ENCODE measurements around the gene WIPF2.
"Not testable (repeated sequence)": the region's sequence is repeated elsewhere in the genome, so short reads cannot be mapped to it uniquely, and the experiment has no call there.

The WIPF2 gene

GRCh38 chr17:40192961-40193360 lies 26.1 kb upstream of the WIPF2 start:
- no peak for DNase-seq

GRCh38 chr17:40194821-40195220 lies 24.3 kb upstream of the WIPF2 start:
- no peak for DNase-seq

GRCh38 chr17:40197550-40197949 lies 21.6 kb upstream of the WIPF2 start:
- no peak for DNase-seq

- not testable (repeated sequence) for DNase-seq
Measured at GRCh38 chr17:40197965-40198456, 21.1 kb upstream of the WIPF2 start.

- no peak for DNase-seq
Measured at GRCh38 chr17:40198576-40198975, 20.5 kb upstream of the WIPF2 start.

GRCh38 chr17:40203131-40203530 lies 16.0 kb upstream of the WIPF2 start:
- DNase-seq = no peak

- DNase-seq = not testable (repeated sequence)
Measured at GRCh38 chr17:40206193-40206592, 12.9 kb upstream of the WIPF2 start.

GRCh38 chr17:40209404-40210093 lies 9.6 kb upstream of the WIPF2 start:
- no peak for DNase-seq

GRCh38 chr17:40213914-40214313 lies 5.2 kb upstream of the WIPF2 start:
- not testable (repeated sequence) for DNase-seq

GRCh38 chr17:40218006-40218739 lies 931 bp upstream of the WIPF2 start:
- DNase-seq = no peak

- DNase-seq = peak; percentile 54
Measured at GRCh38 chr17:40219594-40220338, 662 bp downstream of the WIPF2 start.

GRCh38 chr17:40224718-40225550 lies 5.8 kb downstream of the WIPF2 start:
- DNase-seq = no peak

GRCh38 chr17:40229146-40229545 lies 10.0 kb downstream of the WIPF2 start:
- DNase-seq = not testable (repeated sequence)

GRCh38 chr17:40230670-40231069 lies 11.6 kb downstream of the WIPF2 start:
- no peak for DNase-seq

GRCh38 chr17:40231928-40232327 lies 12.8 kb downstream of the WIPF2 start:
- not testable (repeated sequence) for DNase-seq

GRCh38 chr17:40241252-40241834 lies 22.2 kb downstream of the WIPF2 start:
- no peak for DNase-seq

GRCh38 chr17:40242774-40243173 lies 23.7 kb downstream of the WIPF2 start:
- DNase-seq = no peak

GRCh38 chr17:40243761-40244160 lies 24.7 kb downstream of the WIPF2 start:
- DNase-seq = no peak

- DNase-seq = no peak
Measured at GRCh38 chr17:40244255-40244654, 25.2 kb downstream of the WIPF2 start.

GRCh38 chr17:40247926-40248495 lies 28.9 kb downstream of the WIPF2 start:
- no peak for DNase-seq

GRCh38 chr17:40248507-40248906 lies 29.4 kb downstream of the WIPF2 start:
- no peak for DNase-seq

- no peak for DNase-seq
Measured at GRCh38 chr17:40251576-40251975, 32.5 kb downstream of the WIPF2 start.

Data from NCI-H524 treated with DMSO at 0.1 percent for 48 hours (cell line).